Measurements from ENCODE around the gene NFIX. TPM values are rescaled to one million over a fixed set of nuclear protein-coding genes. Genes with fewer than 3 reads are reported as not detected.

The NFIX gene
- total and polyA plus RNA-seq, 2 donors (not counting 3 experiments of a cell fraction or from before 2014, with no cell fraction given) = 9.8 to 37.7 TPM

DNA sequence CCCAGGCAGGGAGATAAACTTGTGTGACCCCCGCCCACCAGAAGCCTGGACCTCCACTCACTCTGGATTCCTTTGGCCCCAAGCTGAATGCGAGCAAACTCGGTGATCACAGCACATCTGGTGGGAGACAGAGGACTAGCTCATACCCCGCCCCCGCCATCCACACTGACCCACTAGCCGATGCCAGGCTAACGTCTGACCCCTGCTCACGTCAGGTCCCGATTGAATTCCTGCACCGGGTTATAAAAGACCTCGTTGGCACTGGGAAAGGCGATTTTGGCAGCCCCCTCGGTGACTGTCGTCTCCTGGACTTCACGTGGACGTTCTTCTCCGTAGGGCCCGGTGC is 120.6 kb downstream of the NFIX start:
- peak overlapping the region; percentile 61 for H3K4me2 ChIP-seq (ENCODE audit: insufficient read depth, low read length)
- FAIRE-seq (no peak), DNase-seq (ENCODE audit: low read depth, low spot score) (no peak)
- peaks cover 42% of the 10 kb centered on the region for H3K79me2 ChIP-seq (ENCODE audit: control insufficient read depth, insufficient read depth, low read length)
- peak overlapping the region; percentile 64 to 82 (median 78) for H3K4me3 ChIP-seq (replicated peaks in 1 of 3; ENCODE audit: insufficient read depth in 1 of 3, low read depth in 1 of 3, low read length in 3 of 3)
- TF ChIP-seq FOS (IDR thresholded peaks at IDR 0.05; ENCODE audit: borderline replicate concordance, insufficient read depth, low read length) (no peak), EZH2 (IDR thresholded peaks at IDR 0.05; ENCODE audit: borderline replicate concordance, low read depth, low read length, severe bottlenecking) (no peak), GATA2 (IDR thresholded peaks at IDR 0.05; ENCODE audit: insufficient read depth, insufficient read length, low read depth, low read length) (no peak), POLR2AphosphoS5 (IDR thresholded peaks at IDR 0.05; ENCODE audit: insufficient read depth, low read depth, low read length) (no peak), MYC (IDR thresholded peaks at IDR 0.05; ENCODE audit: low read depth, low read length) (no peak), POLR2A (IDR thresholded peaks at IDR 0.05; ENCODE audit: low read depth, low read length) (no peak), JUN (IDR thresholded peaks at IDR 0.05; ENCODE audit: borderline replicate concordance, insufficient read depth, insufficient read length, low read depth) (no peak)
- TF ChIP-seq, protein P1, sequence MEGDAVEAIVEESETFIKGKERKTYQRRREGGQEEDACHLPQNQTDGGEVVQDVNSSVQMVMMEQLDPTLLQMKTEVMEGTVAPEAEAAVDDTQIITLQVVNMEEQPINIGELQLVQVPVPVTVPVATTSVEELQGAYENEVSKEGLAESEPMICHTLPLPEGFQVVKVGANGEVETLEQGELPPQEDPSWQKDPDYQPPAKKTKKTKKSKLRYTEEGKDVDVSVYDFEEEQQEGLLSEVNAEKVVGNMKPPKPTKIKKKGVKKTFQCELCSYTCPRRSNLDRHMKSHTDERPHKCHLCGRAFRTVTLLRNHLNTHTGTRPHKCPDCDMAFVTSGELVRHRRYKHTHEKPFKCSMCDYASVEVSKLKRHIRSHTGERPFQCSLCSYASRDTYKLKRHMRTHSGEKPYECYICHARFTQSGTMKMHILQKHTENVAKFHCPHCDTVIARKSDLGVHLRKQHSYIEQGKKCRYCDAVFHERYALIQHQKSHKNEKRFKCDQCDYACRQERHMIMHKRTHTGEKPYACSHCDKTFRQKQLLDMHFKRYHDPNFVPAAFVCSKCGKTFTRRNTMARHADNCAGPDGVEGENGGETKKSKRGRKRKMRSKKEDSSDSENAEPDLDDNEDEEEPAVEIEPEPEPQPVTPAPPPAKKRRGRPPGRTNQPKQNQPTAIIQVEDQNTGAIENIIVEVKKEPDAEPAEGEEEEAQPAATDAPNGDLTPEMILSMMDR (IDR thresholded peaks at IDR 0.05; ENCODE audit: extremely low read depth in 1 of 2, insufficient read depth in 1 of 2, low read depth in 1 of 2, low read length in 2 of 2) = no peak
- TF ChIP-seq, protein P2, sequence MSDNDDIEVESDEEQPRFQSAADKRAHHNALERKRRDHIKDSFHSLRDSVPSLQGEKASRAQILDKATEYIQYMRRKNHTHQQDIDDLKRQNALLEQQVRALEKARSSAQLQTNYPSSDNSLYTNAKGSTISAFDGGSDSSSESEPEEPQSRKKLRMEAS (IDR thresholded peaks at IDR 0.05; ENCODE audit: insufficient read depth, insufficient read length) = no peak
- peak overlapping the region; percentile 80 for H3K9ac ChIP-seq (replicated peaks; ENCODE audit: extremely low read depth, insufficient read depth, low read length)
- H3K27ac ChIP-seq (ENCODE audit: insufficient read depth, low read depth, low read length) = peak overlapping the region; percentile 60
- peaks cover 13% of the 10 kb centered on the region for H3K4me1 ChIP-seq (ENCODE audit: control insufficient read depth, extremely low read depth, insufficient read depth, low read length)
- BruUV-seq (replicated peaks) = no TSS peak
- no peaks in the 10 kb centered on the region for H3K27me3 ChIP-seq (ENCODE audit: control insufficient read depth in 2 of 2, insufficient read depth in 2 of 2, low read length in 2 of 2)
- intact Hi-C loops (cut with micrococcal nuclease) (loop anchor here (1.0 kb wide), 3 partner anchors 14 to 146 kb away; partner anchors contain the start of gene LYL1), dilution Hi-C loops (cut with MboI; ENCODE audit: extremely low pct_ligation_motif_present, low sequenced_read_pairs) (no loop called here)
- H2AFZ ChIP-seq (ENCODE audit: low read depth, low read length) = no peak overlapping the region
- H3K36me3 ChIP-seq (ENCODE audit: control insufficient read depth in 2 of 2, extremely low read depth in 1 of 2, insufficient read depth in 2 of 2, low read length in 2 of 2) = peaks cover 0 to 7% of the 10 kb centered on the region in 2 experiments
- no peaks in the 10 kb centered on the region for H4K20me1 ChIP-seq (replicated peaks; ENCODE audit: control insufficient read depth, extremely low read depth, insufficient read depth, low read length)
- ChIA-PET POLR2A (no interaction called here), CTCF (interaction anchor here (4.3 kb wide), 1 partner anchor 11 kb away, joined by 24 read pairs; no protein-coding TSS in a partner anchor)
- H3K9me3 ChIP-seq (replicated peaks; ENCODE audit: control insufficient read depth, insufficient read depth, low read length) = no peaks in the 10 kb centered on the region
- no peaks in the 10 kb centered on the region for H3K9me1 ChIP-seq (replicated peaks; ENCODE audit: control insufficient read depth, extremely low read depth, insufficient read depth, low read length)

Measured in endothelial cell of umbilical vein (primary cell).